Epithelial cell of proximal tubule (primary cell): ENCODE measurements around the gene SERPING1. TPM values are rescaled to one million over a fixed set of nuclear protein-coding genes. Genes with fewer than 3 reads are reported as not detected.
A peak's percentile ranks its signal among the peaks of the same experiment; 100 is the strongest.

Source experiments
- DNase-seq: peaks from one replicate; pipeline ENCODE4 v3.0.0-alpha.2; 2011; ENCODE audit warnings: low read depth
- H3K4me3 ChIP-seq: 2 replicates; pipeline ENCODE4 v1.5.1; 2011; ENCODE audit warnings: low read depth, mild to moderate bottlenecking, low read length
- CTCF ChIP-seq: conservative IDR thresholded peaks from 2 replicates; pipeline ENCODE4 v1.5.1; 2012; ENCODE audit warnings: low read depth, mild to moderate bottlenecking, low read length
- total RNA-seq: library from RNA; depleted of rRNA; stranded (reverse); fragments of >200 nt; gene quantifications from 2 replicates; pipeline ENCODE4 v1.2.3, GENCODE V29; 2015

SERPING1 gene
- total RNA-seq, 1 donor from 2014 or later: 49.8 TPM

GRCh38 chr11:57640068-57640800, 42.7 kb downstream of the SERPING1 start:
- no peak for DNase-seq
- no peak overlapping the region for H3K4me3 ChIP-seq
- TF ChIP-seq CTCF: no peak

GRCh38 chr11:57641011-57641807, 43.7 kb downstream of the SERPING1 start:
- H3K4me3 ChIP-seq: no peak overlapping the region
- no peak for DNase-seq
- peak; percentile 78 for TF ChIP-seq CTCF

GRCh38 chr11:57643802-57644201, 46.3 kb downstream of the SERPING1 start:
- H3K4me3 ChIP-seq: no peak overlapping the region
- no peak for TF ChIP-seq CTCF
- no peak for DNase-seq

- TF ChIP-seq CTCF: peak; percentile 89
- no peak overlapping the region for H3K4me3 ChIP-seq
- no peak for DNase-seq
These were observed 47.5 kb downstream of the SERPING1 start for GRCh38 chr11:57644748-57645688.

GRCh38 chr11:57645689-57646085, 48.2 kb downstream of the SERPING1 start:
- H3K4me3 ChIP-seq: no peak overlapping the region
- no peak for TF ChIP-seq CTCF

GRCh38 chr11:57646194-57646798, 48.8 kb downstream of the SERPING1 start:
- no peak for TF ChIP-seq CTCF
- DNase-seq: no peak
- H3K4me3 ChIP-seq: no peak overlapping the region

More at GRCh38 chr11:57645689-57646085, 48.2 kb downstream of the SERPING1 start:
- no peak for DNase-seq
